Embryonic facial prominence (tissue), 1 donor: ENCODE data around the gene MED4.

ENCODE experiments used
- DNase-seq: peaks from one replicate; pipeline ENCODE4 v3.0.0-alpha.2; 2016; ENCODE audit errors: extremely low spot score

The MED4 gene

GRCh38 chr13:48094781-48095502 lies at the start of gene MED4:
MED4 (minus strand) TSS chr13:48095104; CDS start chr13:48095078, 26 bp downstream.
- DNase-seq = peak; percentile 93

GRCh38 chr13:48144413-48145035 lies 49.6 kb upstream of the MED4 start:
- no peak for DNase-seq

- no peak for DNase-seq
Measured at GRCh38 chr13:48142436-48142835, 47.5 kb upstream of the MED4 start.

- DNase-seq = no peak
Measured at GRCh38 chr13:48138270-48138669, 43.4 kb upstream of the MED4 start.

GRCh38 chr13:48132961-48133360 lies 38.1 kb upstream of the MED4 start:
- no peak for DNase-seq

GRCh38 chr13:48131533-48131932 lies 36.6 kb upstream of the MED4 start:
- no peak for DNase-seq

GRCh38 chr13:48126944-48127830 lies 32.3 kb upstream of the MED4 start:
- peak; percentile 59 for DNase-seq

GRCh38 chr13:48125794-48126228 lies 30.9 kb upstream of the MED4 start:
- no peak for DNase-seq

- DNase-seq = no peak
Measured at GRCh38 chr13:48123812-48124211, 28.9 kb upstream of the MED4 start.

GRCh38 chr13:48121733-48122132 lies 26.8 kb upstream of the MED4 start:
- DNase-seq = no peak

GRCh38 chr13:48120241-48120640 lies 25.3 kb upstream of the MED4 start:
- DNase-seq = no peak

- DNase-seq = no peak
Measured at GRCh38 chr13:48118030-48118429, 23.1 kb upstream of the MED4 start.

GRCh38 chr13:48116808-48117207 lies 21.9 kb upstream of the MED4 start:
- no peak for DNase-seq

GRCh38 chr13:48113756-48114130 lies 18.8 kb upstream of the MED4 start:
- no peak for DNase-seq

- DNase-seq = no peak
Measured at GRCh38 chr13:48112896-48113755, 18.2 kb upstream of the MED4 start.

- no peak for DNase-seq
Measured at GRCh38 chr13:48110931-48111721, 16.2 kb upstream of the MED4 start.

- DNase-seq = no peak
Measured at GRCh38 chr13:48110132-48110868, 15.4 kb upstream of the MED4 start.

- no peak for DNase-seq
Measured at GRCh38 chr13:48108106-48108505, 13.2 kb upstream of the MED4 start.

- DNase-seq = no peak
Measured at GRCh38 chr13:48097793-48098192, 2.9 kb upstream of the MED4 start.

GRCh38 chr13:48096670-48097069 lies 1.8 kb upstream of the MED4 start:
- DNase-seq = no peak
